PC-3 (cell line): ENCODE data around the gene SART3.

Experiments used
- EZH2 ChIP-seq: fragments of 300-600 bp; sonication (generic); IDR thresholded peaks from one replicate; pipeline ENCODE4 v1.6.1; 2017; ENCODE audit warnings: antibody characterized with exemption, mild to moderate bottlenecking, low read length; ENCODE audit not compliant: unreplicated experiment
- EZH2phosphoT487 ChIP-seq: fragments of 300-600 bp; sonication (generic); IDR thresholded peaks from 2 replicates; pipeline ENCODE4 v1.6.1; 2018; ENCODE audit warnings: mild to moderate bottlenecking, antibody characterized with exemption, low read length, borderline replicate concordance

DNA sequence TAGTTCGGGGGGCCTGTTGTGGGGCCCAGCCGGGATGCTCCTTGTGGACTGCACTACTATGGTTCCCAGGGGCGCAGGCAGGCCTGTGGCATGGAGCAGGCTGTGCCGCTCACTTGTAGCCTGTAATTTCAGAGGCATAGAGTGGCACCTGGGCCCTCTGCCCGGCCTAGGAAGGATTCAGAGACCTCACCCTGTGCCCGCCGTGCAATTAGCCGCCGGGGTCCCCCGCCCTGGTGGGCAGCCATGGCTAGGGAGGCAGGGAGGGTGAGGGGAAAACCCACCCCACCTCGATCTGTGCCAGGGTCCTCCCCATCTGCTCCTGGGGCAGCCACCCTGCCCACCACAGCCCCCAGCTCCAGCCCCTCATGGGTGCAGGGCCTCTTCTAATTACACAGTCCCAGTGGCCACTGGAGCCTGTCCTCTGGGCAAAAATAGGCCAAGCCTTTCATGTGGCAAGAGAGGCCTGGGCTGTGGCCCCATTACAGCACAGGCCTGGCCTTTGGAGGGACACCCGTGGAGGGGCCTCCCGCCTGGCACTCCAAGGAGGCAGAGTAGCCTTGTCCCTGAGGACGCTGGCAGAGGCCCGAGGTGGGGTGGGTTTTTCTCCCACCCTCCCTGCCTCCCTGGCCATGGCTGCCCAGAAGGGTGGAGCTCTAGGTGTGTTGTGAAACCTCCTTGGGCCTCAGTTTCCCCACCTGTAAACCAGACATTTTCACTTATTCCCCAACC lies 42.2 kb upstream of the SART3 start:
- no peak for TF ChIP-seq EZH2phosphoT487
- no peak for TF ChIP-seq EZH2
